Measurements from ENCODE around the gene ATP5F1C.

DNA sequence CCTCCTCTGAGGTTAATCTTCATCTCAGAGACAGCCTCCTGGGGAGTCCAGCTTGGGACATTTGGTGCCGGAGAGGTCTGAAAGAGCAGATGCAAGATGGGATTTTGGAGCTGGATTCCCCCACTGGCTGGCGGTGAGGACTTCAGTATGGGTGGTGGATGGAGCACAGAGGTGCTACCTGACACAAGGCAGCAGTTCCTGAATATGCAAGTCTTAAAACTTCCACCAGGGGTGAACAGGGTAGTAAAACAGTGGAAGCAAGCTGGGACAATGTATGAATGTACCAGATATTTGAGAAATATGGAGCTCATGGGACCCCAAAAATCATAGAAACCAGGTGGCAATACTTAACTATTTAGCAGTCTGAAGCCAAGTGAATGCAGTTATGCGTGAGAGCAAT, 25.5 kb downstream of the ATP5F1C start:
- TF ChIP-seq, protein P1, sequence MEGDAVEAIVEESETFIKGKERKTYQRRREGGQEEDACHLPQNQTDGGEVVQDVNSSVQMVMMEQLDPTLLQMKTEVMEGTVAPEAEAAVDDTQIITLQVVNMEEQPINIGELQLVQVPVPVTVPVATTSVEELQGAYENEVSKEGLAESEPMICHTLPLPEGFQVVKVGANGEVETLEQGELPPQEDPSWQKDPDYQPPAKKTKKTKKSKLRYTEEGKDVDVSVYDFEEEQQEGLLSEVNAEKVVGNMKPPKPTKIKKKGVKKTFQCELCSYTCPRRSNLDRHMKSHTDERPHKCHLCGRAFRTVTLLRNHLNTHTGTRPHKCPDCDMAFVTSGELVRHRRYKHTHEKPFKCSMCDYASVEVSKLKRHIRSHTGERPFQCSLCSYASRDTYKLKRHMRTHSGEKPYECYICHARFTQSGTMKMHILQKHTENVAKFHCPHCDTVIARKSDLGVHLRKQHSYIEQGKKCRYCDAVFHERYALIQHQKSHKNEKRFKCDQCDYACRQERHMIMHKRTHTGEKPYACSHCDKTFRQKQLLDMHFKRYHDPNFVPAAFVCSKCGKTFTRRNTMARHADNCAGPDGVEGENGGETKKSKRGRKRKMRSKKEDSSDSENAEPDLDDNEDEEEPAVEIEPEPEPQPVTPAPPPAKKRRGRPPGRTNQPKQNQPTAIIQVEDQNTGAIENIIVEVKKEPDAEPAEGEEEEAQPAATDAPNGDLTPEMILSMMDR (IDR thresholded peaks at IDR 0.05) = no peak
- no peak for TF ChIP-seq POLR2A (IDR thresholded peaks at IDR 0.05)
